ENCODE measurements around the gene SRC. TPM values are rescaled to one million over a fixed set of nuclear protein-coding genes. Genes with fewer than 3 reads are reported as not detected.

SRC gene
- total RNA-seq, 4 donors from 2014 or later = 18.8 to 39.5 (median 26.0) TPM

DNA sequence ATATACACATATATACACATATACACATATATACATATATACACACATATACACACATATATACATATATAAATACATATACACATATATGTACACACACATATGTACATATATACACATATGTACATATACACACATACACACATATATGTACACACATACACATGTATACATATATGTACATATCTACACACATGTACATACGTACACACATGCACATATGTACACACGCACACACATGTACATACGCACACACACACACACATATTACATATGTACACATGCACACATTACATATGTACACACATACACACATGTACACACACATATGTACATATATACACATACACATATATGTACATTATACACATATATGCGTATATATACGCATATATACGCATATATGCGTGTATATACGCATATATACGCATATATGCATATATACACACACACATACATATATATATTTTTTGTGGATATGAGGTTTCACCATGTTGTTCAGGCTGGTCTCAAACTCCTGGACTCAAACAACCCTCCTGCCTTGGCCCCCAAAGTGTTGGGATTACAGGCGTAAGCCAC, 27.2 kb downstream of the SRC start:
- 49% methylated on average over 10 of the region's 10 CpGs for WGBS
- Histone ChIP-seq H3K27me3 (no peaks in the 10 kb centered on the region), H3K4me1 (peaks cover 6% of the 10 kb centered on the region), H3K27ac (no peak overlapping the region), H3K9me3 (no peaks in the 10 kb centered on the region), H3K36me3 (peaks cover 1% of the 10 kb centered on the region), H3K4me3 (no peak overlapping the region)
- no peak for TF ChIP-seq EP300 (IDR thresholded peaks at IDR 0.05)
- TF ChIP-seq, protein P1, sequence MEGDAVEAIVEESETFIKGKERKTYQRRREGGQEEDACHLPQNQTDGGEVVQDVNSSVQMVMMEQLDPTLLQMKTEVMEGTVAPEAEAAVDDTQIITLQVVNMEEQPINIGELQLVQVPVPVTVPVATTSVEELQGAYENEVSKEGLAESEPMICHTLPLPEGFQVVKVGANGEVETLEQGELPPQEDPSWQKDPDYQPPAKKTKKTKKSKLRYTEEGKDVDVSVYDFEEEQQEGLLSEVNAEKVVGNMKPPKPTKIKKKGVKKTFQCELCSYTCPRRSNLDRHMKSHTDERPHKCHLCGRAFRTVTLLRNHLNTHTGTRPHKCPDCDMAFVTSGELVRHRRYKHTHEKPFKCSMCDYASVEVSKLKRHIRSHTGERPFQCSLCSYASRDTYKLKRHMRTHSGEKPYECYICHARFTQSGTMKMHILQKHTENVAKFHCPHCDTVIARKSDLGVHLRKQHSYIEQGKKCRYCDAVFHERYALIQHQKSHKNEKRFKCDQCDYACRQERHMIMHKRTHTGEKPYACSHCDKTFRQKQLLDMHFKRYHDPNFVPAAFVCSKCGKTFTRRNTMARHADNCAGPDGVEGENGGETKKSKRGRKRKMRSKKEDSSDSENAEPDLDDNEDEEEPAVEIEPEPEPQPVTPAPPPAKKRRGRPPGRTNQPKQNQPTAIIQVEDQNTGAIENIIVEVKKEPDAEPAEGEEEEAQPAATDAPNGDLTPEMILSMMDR (IDR thresholded peaks at IDR 0.05) = no peak
- no peak for TF ChIP-seq POLR2AphosphoS5 (IDR thresholded peaks at IDR 0.05)
- no peak for TF ChIP-seq POLR2A (IDR thresholded peaks at IDR 0.05)
- DNase-seq (ENCODE audit: low spot score in 2 of 2) = no peak

DNA sequence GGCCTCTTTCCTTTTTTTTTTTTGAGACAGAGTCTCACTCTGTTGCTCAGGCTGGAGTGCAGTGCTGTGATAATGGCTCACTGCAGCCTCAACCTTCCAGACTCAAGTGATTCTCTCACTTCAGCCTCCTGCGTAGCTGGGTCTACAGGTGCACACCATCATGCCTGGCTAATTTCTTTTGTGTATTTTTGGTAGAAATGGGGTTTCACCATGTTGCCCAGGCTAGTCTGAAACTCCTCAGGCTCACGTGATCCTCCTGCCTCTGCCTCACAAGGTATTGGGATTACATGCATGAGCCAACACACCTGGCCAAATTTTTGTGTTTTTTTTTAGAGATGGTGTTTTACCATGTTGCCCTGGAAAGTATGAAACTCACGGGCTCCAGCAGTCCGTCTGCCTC, 29.3 kb downstream of the SRC start:
- Histone ChIP-seq H3K9me3 (no peaks in the 10 kb centered on the region), H3K4me1 (peaks cover 6% of the 10 kb centered on the region), H3K27ac (no peak overlapping the region), H3K36me3 (no peaks in the 10 kb centered on the region), H3K27me3 (no peaks in the 10 kb centered on the region), H3K4me3 (no peak overlapping the region)
- no peak for DNase-seq (ENCODE audit: low spot score in 2 of 2)
- WGBS = 93% methylated on average over 4 of the region's 4 CpGs
- TF ChIP-seq, protein P1 (IDR thresholded peaks at IDR 0.05) = no peak
- TF ChIP-seq POLR2AphosphoS5 (IDR thresholded peaks at IDR 0.05) (no peak), POLR2A (IDR thresholded peaks at IDR 0.05) (no peak), EP300 (IDR thresholded peaks at IDR 0.05) (no peak)

DNA sequence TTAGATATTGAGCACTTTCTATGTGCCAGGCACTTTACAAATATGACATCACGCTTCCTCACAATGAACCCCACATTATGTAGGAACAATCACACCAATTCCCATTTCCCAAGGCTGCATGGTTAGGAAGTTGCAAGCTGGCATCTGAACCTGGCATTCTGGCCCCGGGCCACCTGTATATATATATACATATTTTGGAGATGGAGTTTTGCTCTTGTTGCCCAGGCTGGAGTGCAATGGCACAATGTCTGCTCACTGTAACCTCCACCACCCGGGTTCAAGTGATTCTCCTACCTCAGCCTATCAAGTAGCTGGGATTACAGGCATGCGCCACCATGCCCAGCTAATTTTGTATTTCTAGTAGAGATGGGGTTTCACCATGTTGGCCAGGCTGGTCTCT, 30.4 kb downstream of the SRC start:
- TF ChIP-seq POLR2A (IDR thresholded peaks at IDR 0.05) (no peak), POLR2AphosphoS5 (IDR thresholded peaks at IDR 0.05) (no peak)
- WGBS = 98% methylated on average over 4 of the region's 4 CpGs

DNA sequence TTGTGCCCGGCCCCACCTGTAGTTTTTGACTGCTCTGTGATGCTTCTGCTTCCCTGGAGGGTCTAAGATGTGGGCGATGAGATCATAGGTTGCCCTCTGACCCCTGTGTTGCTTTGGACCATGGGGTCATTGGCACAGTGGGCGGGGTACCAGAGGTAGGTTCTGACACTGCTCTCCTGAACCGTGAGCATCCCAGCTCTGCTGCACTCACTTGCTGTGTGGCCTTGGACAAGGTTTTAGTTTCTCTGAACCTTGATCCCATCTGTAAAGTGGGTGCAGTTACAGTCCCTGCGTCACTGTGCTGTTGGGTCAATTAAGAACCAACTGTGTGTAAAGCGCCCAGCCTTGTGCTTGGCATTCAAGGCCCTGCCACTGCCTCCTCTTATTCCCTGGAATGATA, 30.9 kb downstream of the SRC start:
- Histone ChIP-seq H3K27ac (no peak overlapping the region), H3K27me3 (no peaks in the 10 kb centered on the region), H3K4me1 (peaks cover 6% of the 10 kb centered on the region), H3K4me3 (no peak overlapping the region), H3K9me3 (no peaks in the 10 kb centered on the region), H3K36me3 (no peaks in the 10 kb centered on the region)
- 78% methylated on average over 5 of the region's 6 CpGs for WGBS
- TF ChIP-seq EP300 (IDR thresholded peaks at IDR 0.05) = no peak
- TF ChIP-seq, protein P1 (IDR thresholded peaks at IDR 0.05) = no peak
- TF ChIP-seq POLR2AphosphoS5 (IDR thresholded peaks at IDR 0.05) = no peak
- TF ChIP-seq POLR2A (IDR thresholded peaks at IDR 0.05) = no peak
- DNase-seq (ENCODE audit: low spot score in 2 of 2) = no peak

More for the DNA sequence above, 30.4 kb downstream of the SRC start:
- Histone ChIP-seq H3K9me3 (no peaks in the 10 kb centered on the region), H3K4me1 (peaks cover 6% of the 10 kb centered on the region), H3K36me3 (no peaks in the 10 kb centered on the region), H3K27me3 (no peaks in the 10 kb centered on the region), H3K4me3 (no peak overlapping the region), H3K27ac (no peak overlapping the region)
- DNase-seq (ENCODE audit: low spot score in 2 of 2) = no peak

DNA sequence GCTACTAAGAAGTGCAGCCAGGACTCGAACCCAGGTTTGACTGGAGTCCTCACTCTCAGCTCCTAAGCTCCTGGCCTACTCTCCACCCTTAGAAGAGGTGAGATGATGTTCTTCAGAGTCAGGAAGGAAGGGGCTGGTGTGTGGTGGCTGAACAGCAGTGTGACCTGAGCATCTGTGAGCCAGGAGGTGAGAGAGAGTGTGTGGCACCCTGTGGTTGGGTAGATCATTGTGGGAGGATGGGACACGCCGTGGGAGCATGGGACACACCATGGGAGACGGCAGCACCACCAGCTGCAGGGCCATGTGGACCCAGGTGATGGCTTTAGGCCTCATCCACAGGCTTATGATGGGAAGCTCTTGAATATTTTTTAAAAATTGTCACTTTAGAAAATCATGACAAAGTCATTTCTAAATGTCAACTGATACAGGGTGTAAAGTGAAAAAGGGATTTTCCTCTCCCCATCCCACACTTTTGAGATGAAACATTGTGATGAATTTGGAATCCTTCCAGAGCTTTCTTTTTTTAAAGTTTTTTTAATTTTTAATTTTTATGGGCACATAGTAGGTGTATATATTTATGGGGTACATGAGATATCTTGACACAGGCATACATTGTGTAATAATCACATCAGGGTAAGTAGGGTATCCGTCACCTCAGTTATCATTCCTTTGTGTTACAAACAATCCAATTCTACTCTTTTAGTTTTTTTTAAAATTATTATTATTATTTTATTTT, 31.6 kb downstream of the SRC start:
- H3K36me3 ChIP-seq = no peaks in the 10 kb centered on the region
- H3K9me3 ChIP-seq = no peaks in the 10 kb centered on the region
- H3K4me3 ChIP-seq = no peak overlapping the region
- no peak for DNase-seq (ENCODE audit: low spot score in 2 of 2)
- H3K27ac ChIP-seq = no peak overlapping the region
- 75% methylated on average over 5 of the region's 5 CpGs for WGBS
- H3K27me3 ChIP-seq = no peaks in the 10 kb centered on the region
- TF ChIP-seq POLR2A (IDR thresholded peaks at IDR 0.05) = no peak
- TF ChIP-seq POLR2AphosphoS5 (IDR thresholded peaks at IDR 0.05) = no peak
- TF ChIP-seq, protein P1 (IDR thresholded peaks at IDR 0.05) = no peak
- no peak for TF ChIP-seq EP300 (IDR thresholded peaks at IDR 0.05)
- H3K4me1 ChIP-seq = peaks cover 6% of the 10 kb centered on the region

All from suprapubic skin (tissue), 4 donors.